ENCODE measurements around the gene PCDH9. TPM values are rescaled to one million over a fixed set of nuclear protein-coding genes. Genes with fewer than 3 reads are reported as not detected.

Gene PCDH9
- total RNA-seq, 1 donor from 2014 or later, result 3.7 TPM

GRCh38 chr13:67130444-67130843 lies 99.7 kb downstream of the PCDH9 start:
- TF ChIP-seq POLR2A (IDR thresholded peaks at IDR 0.05) (no peak), POLR2AphosphoS5 (IDR thresholded peaks at IDR 0.05; ENCODE audit: insufficient read depth in 1 of 2, low read depth in 1 of 2) (no peak), CTCF (IDR thresholded peaks at IDR 0.05) (no peak)
- no peaks in the 10 kb centered on the region for H3K4me1 ChIP-seq
- DNase-seq (ENCODE audit: extremely low spot score in 2 of 2), result no peak
- no peak overlapping the region for H3K4me3 ChIP-seq
- no peaks in the 10 kb centered on the region for H3K9me3 ChIP-seq
- no peaks in the 10 kb centered on the region for H3K36me3 ChIP-seq
- no peaks in the 10 kb centered on the region for H3K27me3 ChIP-seq
- no peak overlapping the region for H3K27ac ChIP-seq
- intact Hi-C loops (cut with DNase I), result no loop called here

- Histone ChIP-seq H3K36me3 (no peaks in the 10 kb centered on the region), H3K4me3 (no peak overlapping the region), H3K27me3 (no peaks in the 10 kb centered on the region), H3K27ac (no peak overlapping the region), H3K4me1 (no peaks in the 10 kb centered on the region), H3K9me3 (no peaks in the 10 kb centered on the region)
- DNase-seq (ENCODE audit: extremely low spot score in 2 of 2), result no peak
- TF ChIP-seq POLR2A (IDR thresholded peaks at IDR 0.05), result no peak
- TF ChIP-seq CTCF (IDR thresholded peaks at IDR 0.05), result no peak
- TF ChIP-seq POLR2AphosphoS5 (IDR thresholded peaks at IDR 0.05; ENCODE audit: insufficient read depth in 1 of 2, low read depth in 1 of 2), result no peak
- intact Hi-C loops (cut with DNase I), result no loop called here
Observed at GRCh38 chr13:67128136-67128535, 102.0 kb downstream of the PCDH9 start.

- Histone ChIP-seq H3K9me3 (no peaks in the 10 kb centered on the region), H3K4me1 (no peaks in the 10 kb centered on the region), H3K4me3 (no peak overlapping the region), H3K36me3 (no peaks in the 10 kb centered on the region), H3K27me3 (no peaks in the 10 kb centered on the region), H3K27ac (no peak overlapping the region)
- TF ChIP-seq POLR2AphosphoS5 (IDR thresholded peaks at IDR 0.05; ENCODE audit: insufficient read depth in 1 of 2, low read depth in 1 of 2), result no peak
- TF ChIP-seq CTCF (IDR thresholded peaks at IDR 0.05), result no peak
- no peak for TF ChIP-seq POLR2A (IDR thresholded peaks at IDR 0.05)
- no peak for DNase-seq (ENCODE audit: extremely low spot score in 2 of 2)
- intact Hi-C loops (cut with DNase I), result no loop called here
Observed at GRCh38 chr13:67125681-67126080, 104.5 kb downstream of the PCDH9 start.

- no peak overlapping the region for H3K27ac ChIP-seq
- H3K27me3 ChIP-seq, result no peaks in the 10 kb centered on the region
- no peaks in the 10 kb centered on the region for H3K36me3 ChIP-seq
- no peaks in the 10 kb centered on the region for H3K4me1 ChIP-seq
- no peaks in the 10 kb centered on the region for H3K9me3 ChIP-seq
- H3K4me3 ChIP-seq, result no peak overlapping the region
- intact Hi-C loops (cut with DNase I), result no loop called here
- no peak for DNase-seq (ENCODE audit: extremely low spot score in 2 of 2)
- no peak for TF ChIP-seq CTCF (IDR thresholded peaks at IDR 0.05)
- no peak for TF ChIP-seq POLR2AphosphoS5 (IDR thresholded peaks at IDR 0.05; ENCODE audit: insufficient read depth in 1 of 2, low read depth in 1 of 2)
- TF ChIP-seq POLR2A (IDR thresholded peaks at IDR 0.05), result no peak
Observed at GRCh38 chr13:67123165-67123564, 107.0 kb downstream of the PCDH9 start.

GRCh38 chr13:67122251-67122650 lies 107.9 kb downstream of the PCDH9 start:
- Histone ChIP-seq H3K4me1 (no peaks in the 10 kb centered on the region), H3K36me3 (no peaks in the 10 kb centered on the region), H3K27me3 (no peaks in the 10 kb centered on the region), H3K4me3 (no peak overlapping the region), H3K9me3 (no peaks in the 10 kb centered on the region), H3K27ac (no peak overlapping the region)
- intact Hi-C loops (cut with DNase I), result no loop called here
- TF ChIP-seq CTCF (IDR thresholded peaks at IDR 0.05), result no peak
- no peak for TF ChIP-seq POLR2AphosphoS5 (IDR thresholded peaks at IDR 0.05; ENCODE audit: insufficient read depth in 1 of 2, low read depth in 1 of 2)
- no peak for TF ChIP-seq POLR2A (IDR thresholded peaks at IDR 0.05)
- DNase-seq (ENCODE audit: extremely low spot score in 2 of 2), result no peak
